ENCODE data around the gene DPH3. TPM values are rescaled to one million over a fixed set of nuclear protein-coding genes. Genes with fewer than 3 reads are reported as not detected.

The DPH3 gene
- total and polyA plus RNA-seq, 9 of the 15 experiments (the other 6 are each of a cell fraction or from before 2014, with no cell fraction given) = 15.9 to 131 (median 38.7) TPM

DNA sequence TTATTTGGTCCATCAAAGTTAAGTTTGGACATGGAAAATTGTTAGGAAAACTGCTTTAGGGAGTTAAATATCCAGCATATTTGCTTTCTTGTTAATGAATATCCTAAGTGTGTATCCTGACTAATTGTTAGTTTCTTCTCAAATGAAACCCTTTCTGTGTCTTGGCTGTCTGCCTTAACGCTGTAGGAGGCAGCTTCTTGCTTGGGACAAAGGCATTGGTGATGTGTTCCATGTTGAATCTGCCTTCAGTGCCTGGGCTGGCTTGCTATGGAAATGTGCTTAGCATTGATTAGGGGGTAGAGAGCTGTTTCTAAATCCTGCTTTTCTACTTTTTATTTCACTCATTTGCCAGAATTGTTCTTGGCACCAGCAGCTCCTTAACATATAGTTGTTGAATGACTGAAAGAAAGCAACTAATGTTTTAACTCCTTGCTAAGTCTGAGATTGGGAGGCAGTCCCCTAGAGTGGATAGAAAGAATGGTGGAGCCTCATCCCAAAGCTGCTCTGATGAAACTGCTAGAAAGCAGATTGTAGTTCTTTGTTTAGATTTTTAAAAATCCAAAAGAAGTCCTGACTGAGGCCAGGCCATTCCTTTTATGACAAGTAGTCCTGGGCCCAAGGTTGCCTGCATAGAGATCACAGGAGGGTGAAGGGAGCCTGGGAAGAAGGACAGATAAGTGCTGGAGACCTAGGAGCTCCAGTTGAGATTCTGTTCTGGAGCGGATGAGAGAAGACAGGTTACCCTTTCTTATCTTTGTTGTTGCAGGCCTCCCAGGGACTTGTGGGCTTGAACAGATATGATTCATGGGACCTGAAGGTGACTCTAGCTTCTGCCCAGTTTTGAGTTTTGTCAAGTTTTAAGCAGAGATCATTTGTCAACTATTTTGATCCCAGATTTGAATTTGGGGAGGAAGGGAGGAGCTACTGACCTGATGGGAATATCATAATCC, 39.6 kb upstream of the DPH3 start (continued):
- TF ChIP-seq SMARCA4 (IDR thresholded peaks at IDR 0.05) (peak; percentile 99), EGR1 (conservative IDR thresholded peaks at IDR 0.05) (no peak), FOXK2 (conservative IDR thresholded peaks at IDR 0.05 in 1 of 2, IDR thresholded peaks at IDR 0.05 in 1 of 2; ENCODE audit: low read depth in 2 of 2) (0 out of 4 replicates have a peak, but pooled peaks of 1 of the 2 experiments have one; percentile 26), POLR2AphosphoS5 (IDR thresholded peaks at IDR 0.05; ENCODE audit: control insufficient read depth, insufficient read depth, low read depth, low read length) (peak; percentile 99), ZNF561 (CRISPR knock-in tag; conservative IDR thresholded peaks at IDR 0.05) (no peak), MTA3 (IDR thresholded peaks at IDR 0.05; ENCODE audit: borderline replicate concordance) (peak; percentile 82), CCAR2 (IDR thresholded peaks at IDR 0.05; ENCODE audit: low read depth, low read length) (peak; percentile 19; the same call in 1 of the 2 replicates), TBL1XR1 (IDR thresholded peaks at IDR 0.05; ENCODE audit: low read length in 2 of 2) (peak in 1 of 2 experiments; percentile 96; a peak in 3 of 4 replicates), KDM1A (IDR thresholded peaks at IDR 0.05) (peak; percentile 94 to 96), ZNF274 (IDR thresholded peaks at IDR 0.05; ENCODE audit: borderline replicate concordance, low read depth, low read length) (no peak), RBM39 (optimal IDR thresholded peaks at IDR 0.05; ENCODE audit: low read depth, low read length) (no peak), ESRRA (IDR thresholded peaks at IDR 0.05; ENCODE audit: borderline replicate concordance, low read depth) (peak; percentile 95), ASH1L (IDR thresholded peaks at IDR 0.05; ENCODE audit: borderline replicate concordance, low read depth, partially characterized antibody) (no peak), CBX3 (IDR thresholded peaks at IDR 0.05; ENCODE audit: borderline replicate concordance in 1 of 2, low read length in 2 of 2) (no peak), KAT8 (IDR thresholded peaks at IDR 0.05; ENCODE audit: low read depth) (no peak), FOSL1 (tag; conservative IDR thresholded peaks at IDR 0.05) (peak; percentile 94), SIRT6 (IDR thresholded peaks at IDR 0.05; ENCODE audit: low read depth, low read length) (no peak), NBN (IDR thresholded peaks at IDR 0.05; ENCODE audit: low read depth) (peak; percentile 86), ZNF57 (CRISPR knock-in tag; IDR thresholded peaks at IDR 0.05) (no peak), ZBED1 (IDR thresholded peaks at IDR 0.05) (peak; percentile 73; the same call in 1 of the 2 replicates)
- TF ChIP-seq, protein P1, sequence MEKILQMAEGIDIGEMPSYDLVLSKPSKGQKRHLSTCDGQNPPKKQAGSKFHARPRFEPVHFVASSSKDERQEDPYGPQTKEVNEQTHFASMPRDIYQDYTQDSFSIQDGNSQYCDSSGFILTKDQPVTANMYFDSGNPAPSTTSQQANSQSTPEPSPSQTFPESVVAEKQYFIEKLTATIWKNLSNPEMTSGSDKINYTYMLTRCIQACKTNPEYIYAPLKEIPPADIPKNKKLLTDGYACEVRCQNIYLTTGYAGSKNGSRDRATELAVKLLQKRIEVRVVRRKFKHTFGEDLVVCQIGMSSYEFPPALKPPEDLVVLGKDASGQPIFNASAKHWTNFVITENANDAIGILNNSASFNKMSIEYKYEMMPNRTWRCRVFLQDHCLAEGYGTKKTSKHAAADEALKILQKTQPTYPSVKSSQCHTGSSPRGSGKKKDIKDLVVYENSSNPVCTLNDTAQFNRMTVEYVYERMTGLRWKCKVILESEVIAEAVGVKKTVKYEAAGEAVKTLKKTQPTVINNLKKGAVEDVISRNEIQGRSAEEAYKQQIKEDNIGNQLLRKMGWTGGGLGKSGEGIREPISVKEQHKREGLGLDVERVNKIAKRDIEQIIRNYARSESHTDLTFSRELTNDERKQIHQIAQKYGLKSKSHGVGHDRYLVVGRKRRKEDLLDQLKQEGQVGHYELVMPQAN (IDR thresholded peaks at IDR 0.05; ENCODE audit: borderline replicate concordance) = no peak
- TF ChIP-seq, protein P2, sequence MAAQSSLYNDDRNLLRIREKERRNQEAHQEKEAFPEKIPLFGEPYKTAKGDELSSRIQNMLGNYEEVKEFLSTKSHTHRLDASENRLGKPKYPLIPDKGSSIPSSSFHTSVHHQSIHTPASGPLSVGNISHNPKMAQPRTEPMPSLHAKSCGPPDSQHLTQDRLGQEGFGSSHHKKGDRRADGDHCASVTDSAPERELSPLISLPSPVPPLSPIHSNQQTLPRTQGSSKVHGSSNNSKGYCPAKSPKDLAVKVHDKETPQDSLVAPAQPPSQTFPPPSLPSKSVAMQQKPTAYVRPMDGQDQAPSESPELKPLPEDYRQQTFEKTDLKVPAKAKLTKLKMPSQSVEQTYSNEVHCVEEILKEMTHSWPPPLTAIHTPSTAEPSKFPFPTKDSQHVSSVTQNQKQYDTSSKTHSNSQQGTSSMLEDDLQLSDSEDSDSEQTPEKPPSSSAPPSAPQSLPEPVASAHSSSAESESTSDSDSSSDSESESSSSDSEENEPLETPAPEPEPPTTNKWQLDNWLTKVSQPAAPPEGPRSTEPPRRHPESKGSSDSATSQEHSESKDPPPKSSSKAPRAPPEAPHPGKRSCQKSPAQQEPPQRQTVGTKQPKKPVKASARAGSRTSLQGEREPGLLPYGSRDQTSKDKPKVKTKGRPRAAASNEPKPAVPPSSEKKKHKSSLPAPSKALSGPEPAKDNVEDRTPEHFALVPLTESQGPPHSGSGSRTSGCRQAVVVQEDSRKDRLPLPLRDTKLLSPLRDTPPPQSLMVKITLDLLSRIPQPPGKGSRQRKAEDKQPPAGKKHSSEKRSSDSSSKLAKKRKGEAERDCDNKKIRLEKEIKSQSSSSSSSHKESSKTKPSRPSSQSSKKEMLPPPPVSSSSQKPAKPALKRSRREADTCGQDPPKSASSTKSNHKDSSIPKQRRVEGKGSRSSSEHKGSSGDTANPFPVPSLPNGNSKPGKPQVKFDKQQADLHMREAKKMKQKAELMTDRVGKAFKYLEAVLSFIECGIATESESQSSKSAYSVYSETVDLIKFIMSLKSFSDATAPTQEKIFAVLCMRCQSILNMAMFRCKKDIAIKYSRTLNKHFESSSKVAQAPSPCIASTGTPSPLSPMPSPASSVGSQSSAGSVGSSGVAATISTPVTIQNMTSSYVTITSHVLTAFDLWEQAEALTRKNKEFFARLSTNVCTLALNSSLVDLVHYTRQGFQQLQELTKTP (IDR thresholded peaks at IDR 0.05; ENCODE audit: low read depth in 1 of 2, partially characterized antibody in 2 of 2) = peak in 1 of 2 experiments; percentile 50

Measured in K562 (cell line).